Measurements from ENCODE around the gene CCDC102B.

- no peak for TF ChIP-seq CTCF (IDR thresholded peaks at IDR 0.05)
- no peak for TF ChIP-seq EP300 (IDR thresholded peaks at IDR 0.05)
Measured at GRCh38 chr18:68935686-68936085, 137.8 kb downstream of the CCDC102B start.

All from ovary (tissue), 3 donors.